HL-60 (cell line): ENCODE results near the gene ACTR6.
A peak's percentile ranks its signal among the peaks of the same experiment; 100 is the strongest.
"Not testable (repeated sequence)": the region's sequence is repeated elsewhere in the genome, so short reads cannot be mapped to it uniquely, and the experiment has no call there.

ENCODE experiments used
- DNase-seq, 2 experiments: peaks; one replicate each; pipeline ENCODE4 v3.0.0-alpha.2; 2010 to 2020; ENCODE audit warnings: low read depth in 1 of 2, low spot score in 1 of 2
- H3K27ac ChIP-seq: fragments of 250-450 bp; sonication (Bioruptor Pico); replicated peaks from 2 replicates; pipeline ENCODE4 v1.5.1; 2020; ENCODE audit warnings: mild to moderate bottlenecking, moderate library complexity
- H3K27me3 ChIP-seq: fragments of 250-450 bp; sonication (Bioruptor Pico); 2 replicates; pipeline ENCODE4 v1.5.1; 2021; ENCODE audit warnings: mild to moderate bottlenecking, moderate library complexity; ENCODE audit not compliant: insufficient read depth, poor library complexity, severe bottlenecking
- H3K4me3 ChIP-seq: replicated peaks from 2 replicates; pipeline ENCODE4 v1.5.1; 2011; ENCODE audit warnings: mild to moderate bottlenecking, control low read depth, low read length; ENCODE audit not compliant: insufficient read depth
- CTCF ChIP-seq: IDR thresholded peaks from one replicate; pipeline ENCODE4 v1.5.1; 2011; ENCODE audit warnings: low read length, control low read depth, inconsistent platforms; ENCODE audit not compliant: insufficient read depth
- GABPA ChIP-seq: IDR thresholded peaks from 2 replicates; pipeline ENCODE4 v1.6.1; 2012; ENCODE audit warnings: low read depth
- POLR2AphosphoS5 ChIP-seq: IDR thresholded peaks from 2 replicates; pipeline ENCODE4 v1.6.1; 2012; ENCODE audit warnings: low read depth
- REST ChIP-seq: IDR thresholded peaks from 2 replicates; pipeline ENCODE4 v1.6.1; 2012; ENCODE audit warnings: low read depth; ENCODE audit not compliant: insufficient replicate concordance
- SPI1 ChIP-seq: IDR thresholded peaks from 2 replicates; pipeline ENCODE4 v1.6.1; 2012; ENCODE audit warnings: low read depth, mild to moderate bottlenecking, borderline replicate concordance

Gene ACTR6

GRCh38 chr12:100229036-100229635, 28.5 kb downstream of the ACTR6 start:
- H3K27me3 ChIP-seq: no peaks in the 10 kb centered on the region
- DNase-seq: peak in 1 of 2 experiments; percentile 46
- TF ChIP-seq POLR2AphosphoS5: no peak
- no peak for TF ChIP-seq CTCF
- no peak for TF ChIP-seq GABPA
- TF ChIP-seq REST: no peak
- TF ChIP-seq SPI1: no peak
- H3K4me3 ChIP-seq: no peak overlapping the region
- peak overlapping the region; percentile 49 for H3K27ac ChIP-seq

- no peak for TF ChIP-seq SPI1
- TF ChIP-seq REST: no peak
- TF ChIP-seq CTCF: no peak
- TF ChIP-seq GABPA: no peak
- no peak for TF ChIP-seq POLR2AphosphoS5
- no peak overlapping the region for H3K4me3 ChIP-seq
- DNase-seq: peak; percentile 55 to 62
- peak overlapping the region; percentile 49 for H3K27ac ChIP-seq
- no peaks in the 10 kb centered on the region for H3K27me3 ChIP-seq
These were observed 29.3 kb downstream of the ACTR6 start for GRCh38 chr12:100229876-100230275.

- not testable (repeated sequence) for H3K27ac ChIP-seq, DNase-seq, H3K4me3 ChIP-seq, H3K27me3 ChIP-seq
These were observed 31.3 kb downstream of the ACTR6 start for GRCh38 chr12:100231873-100232272.

- Histone ChIP-seq H3K27ac (no peak overlapping the region), H3K4me3 (no peak overlapping the region), H3K27me3 (no peaks in the 10 kb centered on the region)
- TF ChIP-seq REST (no peak), GABPA (no peak), POLR2AphosphoS5 (no peak), CTCF (no peak), SPI1 (no peak)
- DNase-seq: no peak
These were observed 33.6 kb downstream of the ACTR6 start for GRCh38 chr12:100234166-100234565.
